GM12874 (cell line): ENCODE results near the gene FANCE.

Experiments
- CTCF ChIP-seq: IDR thresholded peaks from 2 replicates; pipeline ENCODE4 v1.5.1; 2011; ENCODE audit warnings: low read depth, mild to moderate bottlenecking, control low read depth, low read length, moderate library complexity; ENCODE audit not compliant: insufficient read depth

Gene FANCE

GRCh38 chr6:35489066-35489465, 36.9 kb downstream of the FANCE start:
- TF ChIP-seq CTCF = no peak

- no peak for TF ChIP-seq CTCF
Measured at GRCh38 chr6:35489995-35490791, 38.1 kb downstream of the FANCE start.

- TF ChIP-seq CTCF = no peak
Measured at GRCh38 chr6:35490821-35491557, 38.9 kb downstream of the FANCE start.

GRCh38 chr6:35491558-35492257, 39.6 kb downstream of the FANCE start:
- no peak for TF ChIP-seq CTCF

GRCh38 chr6:35492258-35492973, 40.3 kb downstream of the FANCE start:
- no peak for TF ChIP-seq CTCF

- no peak for TF ChIP-seq CTCF
Measured at GRCh38 chr6:35492974-35493284, 40.8 kb downstream of the FANCE start.
